Activated T-cell treated with anti-CD3 and anti-CD28 coated beads, Interleukin-2, amount 50 U/mL, for 4 hours (primary cell): ENCODE data around the gene CCNB1. TPM values are rescaled to one million over a fixed set of nuclear protein-coding genes. Genes with fewer than 3 reads are reported as not detected.
"Not testable (repeated sequence)": the region's sequence is repeated elsewhere in the genome, so short reads cannot be mapped to it uniquely, and the experiment has no call there.

ENCODE experiments used
- ATAC-seq, 2 donors: fragments of 200-7000 bp; cut with Tn5 transposase; one replicate each; pipeline ENCODE4 v1.10.0; 2021
- DNase-seq: peaks from one replicate; pipeline ENCODE4 v3.0.0-alpha.2; 2020
- H3K27me3 Mint-ChIP-seq: one replicate; pipeline ENCODE4 v1.8.0; 2021; ENCODE audit warnings: low read depth, mixed read lengths
- H3K36me3 Mint-ChIP-seq: one replicate; pipeline ENCODE4 v1.8.0; 2022; ENCODE audit warnings: mixed read lengths; ENCODE audit not compliant: insufficient read depth
- H3K4me1 Mint-ChIP-seq: one replicate; pipeline ENCODE4 v1.8.0; 2021; ENCODE audit warnings: low read depth, mixed read lengths
- H3K4me3 Mint-ChIP-seq: one replicate; pipeline ENCODE4 v1.8.0; 2021; ENCODE audit warnings: mild to moderate bottlenecking, moderate library complexity, mixed read lengths
- H3K9me3 Mint-ChIP-seq: one replicate; pipeline ENCODE4 v1.8.0; 2021; ENCODE audit warnings: mixed read lengths
- total RNA-seq, 3 donors: library from RNA; stranded (reverse); gene quantifications; one replicate each; pipeline ENCODE4 v1.2.1, GENCODE V29; 2021

Gene CCNB1
- total RNA-seq = 10 to 100 TPM; 19.3 to 25.6 (median 20.0) TPM

GRCh38 chr5:69166686-69167492, at the start of gene CCNB1:
TSS of gene CCNB1 (plus strand) at chr5:69167150. CDS start at chr5:69167263, 113 bp downstream.
- Mint-ChIP-seq H3K36me3 (peaks cover 1% of the 10 kb centered on the region), H3K27me3 (no peaks in the 10 kb centered on the region), H3K4me3 (peak within 1 kb of the TSS; percentile 91), H3K4me1 (peaks cover 24% of the 10 kb centered on the region), H3K9me3 (no peaks in the 10 kb centered on the region)
- ATAC-seq (peak; percentile 100), DNase-seq (peak; percentile 95)

- Mint-ChIP-seq H3K9me3 (peaks cover 3% of the 10 kb centered on the region), H3K36me3 (peaks cover 26% of the 10 kb centered on the region), H3K4me3 (no peak overlapping the region), H3K27me3 (no peaks in the 10 kb centered on the region), H3K4me1 (no peaks in the 10 kb centered on the region)
- DNase-seq = no peak
- no peak for ATAC-seq
Observed at GRCh38 chr5:69129413-69129812, 37.5 kb upstream of the CCNB1 start.

GRCh38 chr5:69130241-69130640, 36.7 kb upstream of the CCNB1 start:
- Mint-ChIP-seq H3K9me3 (peaks cover 3% of the 10 kb centered on the region), H3K36me3 (peaks cover 26% of the 10 kb centered on the region), H3K4me3 (no peak overlapping the region), H3K27me3 (no peaks in the 10 kb centered on the region), H3K4me1 (no peaks in the 10 kb centered on the region)
- DNase-seq = no peak
- ATAC-seq = no peak

GRCh38 chr5:69131304-69131703, 35.6 kb upstream of the CCNB1 start:
- ATAC-seq (no peak), DNase-seq (no peak)
- H3K4me3 Mint-ChIP-seq = no peak overlapping the region
- peaks cover 3% of the 10 kb centered on the region for H3K9me3 Mint-ChIP-seq
- no peaks in the 10 kb centered on the region for H3K27me3 Mint-ChIP-seq
- H3K4me1 Mint-ChIP-seq = no peaks in the 10 kb centered on the region
- peaks cover 24% of the 10 kb centered on the region for H3K36me3 Mint-ChIP-seq

GRCh38 chr5:69134126-69134525, 32.8 kb upstream of the CCNB1 start:
- Mint-ChIP-seq H3K27me3 (no peaks in the 10 kb centered on the region), H3K9me3 (peaks cover 3% of the 10 kb centered on the region), H3K36me3 (peaks cover 12% of the 10 kb centered on the region), H3K4me3 (no peak overlapping the region), H3K4me1 (no peaks in the 10 kb centered on the region)
- DNase-seq (no peak), ATAC-seq (no peak)

GRCh38 chr5:69136293-69136692, 30.7 kb upstream of the CCNB1 start:
- ATAC-seq (no peak), DNase-seq (no peak)
- Mint-ChIP-seq H3K4me3 (no peak overlapping the region), H3K36me3 (peaks cover 8% of the 10 kb centered on the region), H3K9me3 (peaks cover 13% of the 10 kb centered on the region), H3K27me3 (no peaks in the 10 kb centered on the region), H3K4me1 (no peaks in the 10 kb centered on the region)

- H3K36me3 Mint-ChIP-seq, ATAC-seq, H3K4me3 Mint-ChIP-seq, DNase-seq, H3K27me3 Mint-ChIP-seq, H3K4me1 Mint-ChIP-seq: not testable (repeated sequence)
- peaks cover 14% of the 10 kb centered on the region for H3K9me3 Mint-ChIP-seq
Observed at GRCh38 chr5:69137208-69137607, 29.7 kb upstream of the CCNB1 start.

- Mint-ChIP-seq H3K4me1 (no peaks in the 10 kb centered on the region), H3K27me3 (no peaks in the 10 kb centered on the region), H3K36me3 (peaks cover 10% of the 10 kb centered on the region), H3K9me3 (peaks cover 14% of the 10 kb centered on the region), H3K4me3 (no peak overlapping the region)
- ATAC-seq (no peak), DNase-seq (no peak)
Observed at GRCh38 chr5:69137807-69138206, 29.1 kb upstream of the CCNB1 start.

- Mint-ChIP-seq H3K9me3 (peaks cover 10% of the 10 kb centered on the region), H3K36me3 (peaks cover 4% of the 10 kb centered on the region), H3K4me3 (no peak overlapping the region), H3K4me1 (no peaks in the 10 kb centered on the region), H3K27me3 (no peaks in the 10 kb centered on the region)
- DNase-seq (no peak), ATAC-seq (no peak)
Observed at GRCh38 chr5:69138766-69139165, 28.2 kb upstream of the CCNB1 start.

GRCh38 chr5:69140239-69140638, 26.7 kb upstream of the CCNB1 start:
- H3K27me3 Mint-ChIP-seq, H3K36me3 Mint-ChIP-seq, H3K4me1 Mint-ChIP-seq, H3K4me3 Mint-ChIP-seq, DNase-seq, ATAC-seq: not testable (repeated sequence)
- H3K9me3 Mint-ChIP-seq = peaks cover 10% of the 10 kb centered on the region

- Mint-ChIP-seq H3K36me3 (peaks cover 3% of the 10 kb centered on the region), H3K9me3 (peaks cover 10% of the 10 kb centered on the region), H3K4me1 (no peaks in the 10 kb centered on the region), H3K27me3 (no peaks in the 10 kb centered on the region), H3K4me3 (no peak overlapping the region)
- DNase-seq (no peak), ATAC-seq (no peak)
Observed at GRCh38 chr5:69140827-69141226, 26.1 kb upstream of the CCNB1 start.

GRCh38 chr5:69148576-69148975, 18.4 kb upstream of the CCNB1 start:
- ATAC-seq, H3K36me3 Mint-ChIP-seq, DNase-seq, H3K4me3 Mint-ChIP-seq, H3K4me1 Mint-ChIP-seq, H3K27me3 Mint-ChIP-seq, H3K9me3 Mint-ChIP-seq: not testable (repeated sequence)

- Mint-ChIP-seq H3K4me3 (no peak overlapping the region), H3K4me1 (no peaks in the 10 kb centered on the region), H3K9me3 (no peaks in the 10 kb centered on the region), H3K27me3 (no peaks in the 10 kb centered on the region), H3K36me3 (no peaks in the 10 kb centered on the region)
- DNase-seq = no peak
- ATAC-seq = no peak
Observed at GRCh38 chr5:69148981-69149675, 17.8 kb upstream of the CCNB1 start.

GRCh38 chr5:69149676-69150010, 17.3 kb upstream of the CCNB1 start:
- no peak for DNase-seq
- no peaks in the 10 kb centered on the region for H3K4me1 Mint-ChIP-seq
- H3K9me3 Mint-ChIP-seq = no peaks in the 10 kb centered on the region
- no peak overlapping the region for H3K4me3 Mint-ChIP-seq
- H3K36me3 Mint-ChIP-seq = no peaks in the 10 kb centered on the region
- no peaks in the 10 kb centered on the region for H3K27me3 Mint-ChIP-seq
- ATAC-seq = no peak

- no peak for DNase-seq
- Mint-ChIP-seq H3K4me1 (no peaks in the 10 kb centered on the region), H3K9me3 (no peaks in the 10 kb centered on the region)
Observed at GRCh38 chr5:69152731-69153130, 14.2 kb upstream of the CCNB1 start.

More at GRCh38 chr5:69152731-69153130, 14.2 kb upstream of the CCNB1 start:
- Mint-ChIP-seq H3K36me3 (no peaks in the 10 kb centered on the region), H3K27me3 (no peaks in the 10 kb centered on the region), H3K4me3 (no peak overlapping the region)
- no peak for ATAC-seq
